ENCODE results near the gene EDDM13.
A peak's percentile ranks its signal among the peaks of the same experiment; 100 is the strongest.
"Not testable (repeated sequence)": the region's sequence is repeated elsewhere in the genome, so short reads cannot be mapped to it uniquely, and the experiment has no call there.

EDDM13 gene

DNA sequence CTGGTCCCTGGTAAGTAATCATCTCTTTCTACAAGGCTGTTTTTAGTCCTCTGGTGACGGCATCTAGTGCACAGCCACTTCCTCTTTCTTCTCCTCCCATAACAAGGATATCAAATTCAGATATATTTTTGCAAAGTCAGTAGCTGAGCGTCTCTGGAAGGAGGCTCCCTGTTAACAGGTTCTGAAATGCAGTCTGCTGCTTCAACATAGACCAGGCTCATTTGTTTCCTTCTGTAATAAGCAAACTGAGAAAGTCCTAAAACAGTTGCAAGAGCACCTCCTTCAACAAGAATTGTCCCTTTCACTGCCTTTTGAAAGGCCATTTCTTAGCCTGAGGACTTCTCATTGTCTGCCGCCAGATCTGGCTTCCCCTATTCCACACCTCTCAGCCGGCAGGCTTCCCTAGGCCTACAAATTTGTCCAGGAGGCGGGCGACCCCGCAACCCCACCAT, 49.5 kb downstream of the EDDM13 start:
- FAIRE-seq = no peak

- FAIRE-seq = no peak
These were observed 51.9 kb downstream of the EDDM13 start for GRCh38 chr19:56324436-56324835.

DNA sequence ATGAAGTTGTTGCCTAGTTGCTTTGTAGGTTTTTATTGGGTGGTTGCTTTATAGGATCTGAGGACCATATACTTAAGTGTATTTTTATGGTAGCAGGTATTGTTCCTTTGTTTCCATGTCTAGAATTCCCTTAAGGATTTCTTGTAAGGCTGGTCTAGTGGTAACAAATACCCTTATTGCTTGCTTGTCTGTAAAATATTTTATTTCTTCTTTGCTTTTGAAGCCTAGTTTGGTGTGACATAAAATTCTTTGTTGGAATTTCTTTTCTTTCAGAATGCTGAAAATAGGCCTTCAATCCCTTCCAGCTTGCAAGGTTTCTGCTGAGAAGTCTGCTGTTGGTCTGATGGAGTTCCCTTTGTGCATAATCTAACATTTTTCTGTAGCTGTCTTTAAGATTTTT, 60.1 kb downstream of the EDDM13 start:
- no peak for FAIRE-seq

DNA sequence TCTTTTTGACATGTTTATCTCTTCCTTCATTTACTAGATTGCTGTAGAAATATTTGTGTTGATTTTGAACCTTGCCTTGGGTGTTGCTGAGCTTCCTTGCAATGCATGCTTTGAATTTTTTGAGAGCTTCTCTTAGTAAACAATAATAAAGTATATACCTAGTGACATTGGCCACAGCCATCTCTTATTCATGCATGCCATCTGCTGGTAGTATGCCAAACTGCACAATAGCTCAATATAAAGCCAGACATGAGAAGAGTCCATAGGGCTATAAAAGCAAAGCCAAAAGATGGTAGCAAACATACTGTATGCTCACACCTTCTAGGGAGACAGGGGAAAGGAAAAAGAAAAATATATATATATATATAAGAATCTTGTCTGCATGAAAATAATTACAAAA, 61.0 kb downstream of the EDDM13 start:
- peak; percentile 84 for FAIRE-seq

GRCh38 chr19:56335371-56335770, 62.8 kb downstream of the EDDM13 start:
- not testable (repeated sequence) for FAIRE-seq

- not testable (repeated sequence) for FAIRE-seq
These were observed 64.5 kb downstream of the EDDM13 start for GRCh38 chr19:56337077-56337476.

- FAIRE-seq = not testable (repeated sequence)
These were observed 66.5 kb downstream of the EDDM13 start for GRCh38 chr19:56339031-56339430.

- peak; percentile 89 for FAIRE-seq
These were observed 69.4 kb downstream of the EDDM13 start for GRCh38 chr19:56341948-56342347.

DNA sequence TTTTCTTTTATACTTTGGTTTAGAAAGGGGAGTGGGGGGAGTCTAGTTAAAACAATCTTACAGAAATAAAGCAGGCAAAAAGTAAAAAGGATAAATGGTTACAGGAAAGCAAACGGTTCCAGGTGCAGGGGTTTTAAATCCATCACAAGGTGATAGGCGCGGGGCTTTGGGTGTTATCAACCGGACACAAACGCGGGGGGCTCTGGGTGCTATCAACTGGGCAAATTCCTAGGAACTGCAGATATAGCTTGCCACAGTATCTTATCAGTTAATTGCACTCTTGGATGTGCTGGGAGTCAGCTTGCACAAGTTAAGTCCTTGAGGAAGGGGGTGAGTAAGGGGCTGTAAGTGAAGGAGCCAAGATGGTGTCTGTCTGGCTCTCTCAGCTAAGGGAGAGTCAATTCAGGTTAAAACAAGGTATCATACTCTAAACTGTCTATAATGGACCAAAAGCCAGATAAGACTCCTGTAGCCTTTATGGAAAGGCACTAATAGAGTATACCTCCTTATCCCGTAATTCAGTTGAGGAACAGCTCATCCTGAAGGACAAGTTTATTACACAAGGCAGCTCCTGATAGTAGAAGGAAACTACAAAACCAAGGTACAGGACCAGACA, 74.7 kb downstream of the EDDM13 start:
- no peak for FAIRE-seq

GRCh38 chr19:56348289-56348877, 75.8 kb downstream of the EDDM13 start:
- no peak for FAIRE-seq

DNA sequence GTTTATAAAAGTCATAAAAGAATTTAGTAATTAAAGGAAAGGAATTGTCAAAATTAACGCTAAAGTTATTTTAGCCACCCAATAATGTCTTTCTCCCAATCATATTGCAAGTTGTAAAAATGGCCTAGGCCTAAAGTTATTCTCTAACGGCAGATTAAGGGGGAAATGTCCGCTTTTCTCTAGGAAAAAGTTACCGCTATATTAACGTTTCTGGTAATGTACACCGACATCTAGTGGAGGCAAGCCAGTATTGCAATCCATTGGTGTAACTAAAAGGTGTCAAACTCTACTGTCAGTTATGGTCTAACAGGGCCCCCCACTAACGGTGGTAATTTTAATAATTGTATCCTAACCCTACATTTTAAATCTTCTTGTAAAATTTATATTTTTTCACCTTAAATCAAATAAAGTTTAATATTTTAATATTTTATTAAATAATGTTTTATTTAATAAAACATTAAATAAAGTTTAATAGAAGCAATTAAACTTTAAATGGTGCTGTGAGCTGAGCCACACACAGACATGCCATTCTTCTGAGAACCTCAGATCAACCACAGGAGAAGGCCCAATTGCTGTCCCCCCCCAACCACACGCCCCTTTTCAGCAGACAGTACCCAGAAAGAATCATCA, 78.0 kb downstream of the EDDM13 start:
- FAIRE-seq = peak; percentile 54

DNA sequence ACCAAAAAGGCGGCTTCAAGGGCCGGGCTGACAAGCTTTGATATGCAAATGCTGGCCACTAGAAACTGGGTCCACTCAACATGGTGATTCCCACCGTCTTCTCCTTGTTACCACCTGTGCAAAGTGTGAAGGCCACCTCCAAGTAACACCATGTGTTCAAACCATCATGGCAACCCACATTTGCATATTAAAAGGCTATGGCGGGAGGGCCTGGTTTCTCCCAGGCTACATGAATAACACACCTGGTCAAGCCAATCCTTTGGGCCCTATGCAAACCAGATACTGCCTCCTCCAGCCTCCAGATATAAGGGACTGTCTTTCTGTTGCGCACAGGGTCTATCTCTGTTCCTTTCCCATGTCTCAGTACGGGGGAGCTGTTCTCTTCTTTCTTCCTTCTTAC, 78.7 kb downstream of the EDDM13 start:
- no peak for FAIRE-seq

GRCh38 chr19:56355517-56355916, 83.0 kb downstream of the EDDM13 start:
- FAIRE-seq = no peak

DNA sequence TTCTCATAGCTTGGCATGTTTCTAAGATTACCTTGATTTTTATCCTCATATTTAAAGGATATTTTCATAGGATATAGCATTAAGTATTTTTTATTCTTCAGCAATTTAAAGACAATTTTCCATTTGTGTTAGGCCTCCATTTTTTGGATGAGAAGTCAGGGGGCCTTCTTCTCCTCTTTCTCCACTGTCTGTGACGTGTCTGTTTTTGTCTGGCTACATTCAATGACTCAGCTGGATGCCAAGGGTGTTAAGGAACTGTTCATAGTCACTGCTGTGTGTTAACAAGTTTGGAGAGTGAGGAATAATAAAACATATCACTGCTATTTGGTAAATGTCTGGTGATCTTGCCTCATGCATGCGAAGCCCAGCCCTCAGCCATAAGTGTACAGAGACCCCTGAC, 84.4 kb downstream of the EDDM13 start:
- FAIRE-seq = no peak
